NCI-H774 (cell line): ENCODE measurements around the gene LILRB2.
"Not testable (repeated sequence)": the region's sequence is repeated elsewhere in the genome, so short reads cannot be mapped to it uniquely, and the experiment has no call there.

Source experiments
- DNase-seq: peaks from one replicate; lab custom pipeline; 2025; lab: John Stamatoyannopoulos, UW

Gene LILRB2

GRCh38 chr19:54281007-54281728 is at the start of gene LILRB2:
TSS of gene LILRB2 (minus strand) at chr19:54281110. CDS start at chr19:54280496, 614 bp downstream.
- no peak for DNase-seq

- no peak for DNase-seq
These were observed 48.7 kb upstream of the LILRB2 start for GRCh38 chr19:54329476-54330165.

- not testable (repeated sequence) for DNase-seq
These were observed 47.9 kb upstream of the LILRB2 start for GRCh38 chr19:54328781-54329180.

- DNase-seq, result no peak
These were observed 44.7 kb upstream of the LILRB2 start for GRCh38 chr19:54325631-54326030.

DNA sequence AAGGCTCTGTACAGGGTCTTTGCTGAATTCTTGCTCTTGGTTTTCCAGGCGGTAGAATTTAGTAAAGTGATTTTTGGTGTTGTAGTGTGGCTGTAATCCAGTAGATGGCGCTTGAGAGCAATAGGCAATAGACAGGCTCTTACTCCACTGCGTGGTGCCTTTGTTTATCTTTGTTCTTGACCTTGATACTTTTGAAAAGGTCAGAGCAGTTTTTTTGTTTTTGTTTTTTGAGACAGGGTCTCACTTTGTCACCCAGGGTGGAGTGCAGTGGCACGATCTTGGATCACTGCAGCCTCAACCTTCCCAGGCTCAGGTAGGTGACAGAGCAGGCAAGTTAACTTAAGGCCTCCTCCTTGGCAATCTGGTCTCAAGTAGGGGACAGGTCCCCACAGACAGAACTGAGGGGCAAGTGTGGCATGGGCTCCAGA is 44.3 kb upstream of the LILRB2 start:
- no peak for DNase-seq

DNA sequence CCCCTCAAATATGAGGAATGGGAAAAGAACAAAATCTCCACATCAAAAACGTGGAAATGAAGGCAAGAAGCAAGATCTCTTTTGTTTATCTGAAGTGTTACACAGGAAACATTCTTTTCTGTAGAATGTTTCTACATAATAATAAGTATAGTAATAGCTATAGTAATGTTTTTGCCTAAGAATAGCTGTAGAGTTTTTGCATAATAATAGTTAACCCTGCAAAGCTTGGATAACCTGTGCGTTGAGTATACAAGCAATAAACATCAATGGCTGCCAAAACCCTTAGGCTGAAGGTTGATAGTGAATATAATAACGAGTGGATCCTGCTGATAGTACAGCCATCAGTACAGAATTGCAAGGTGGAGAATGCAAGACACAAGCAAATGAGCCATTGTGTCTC is 43.2 kb upstream of the LILRB2 start:
- DNase-seq, result no peak

DNA sequence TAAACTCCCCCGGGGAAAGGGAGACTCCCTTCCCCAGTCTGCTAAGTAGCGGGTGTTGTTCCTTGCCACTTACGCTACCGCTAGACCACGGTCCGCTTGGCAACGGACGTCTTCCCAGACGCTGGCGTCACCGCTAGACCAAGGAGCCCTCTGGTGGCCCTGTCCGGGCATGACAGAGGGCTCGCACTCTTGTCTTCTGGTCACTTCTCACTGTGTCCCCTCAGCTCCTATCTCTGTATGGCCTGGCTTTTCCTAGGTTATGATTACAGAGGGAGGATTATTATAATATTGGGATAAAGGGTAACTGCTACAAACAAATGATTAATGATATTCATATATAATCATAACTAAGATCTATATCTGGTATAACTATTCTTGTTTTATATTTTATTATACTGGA is 42.0 kb upstream of the LILRB2 start:
- DNase-seq, result not testable (repeated sequence)

DNA sequence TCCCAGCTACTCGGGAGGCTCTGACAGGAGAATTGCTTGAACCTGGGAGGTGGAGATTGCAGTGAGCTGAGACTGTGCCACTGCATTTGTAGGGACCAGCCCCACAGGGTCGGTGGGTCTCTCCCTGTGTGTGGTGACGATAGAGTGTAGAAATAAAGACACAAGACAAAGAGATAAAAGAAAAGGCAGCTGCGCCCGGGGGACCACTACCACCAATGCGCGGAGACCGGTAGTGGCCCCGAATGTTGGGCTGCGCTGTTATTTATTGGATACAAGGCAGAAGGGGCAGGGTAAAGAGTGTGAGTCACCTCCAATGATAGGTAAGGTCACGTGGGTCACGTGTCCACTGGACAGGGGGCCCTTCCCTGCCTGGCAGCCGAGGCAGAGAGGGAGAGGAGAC is 41.4 kb upstream of the LILRB2 start:
- DNase-seq, result not testable (repeated sequence)

DNA sequence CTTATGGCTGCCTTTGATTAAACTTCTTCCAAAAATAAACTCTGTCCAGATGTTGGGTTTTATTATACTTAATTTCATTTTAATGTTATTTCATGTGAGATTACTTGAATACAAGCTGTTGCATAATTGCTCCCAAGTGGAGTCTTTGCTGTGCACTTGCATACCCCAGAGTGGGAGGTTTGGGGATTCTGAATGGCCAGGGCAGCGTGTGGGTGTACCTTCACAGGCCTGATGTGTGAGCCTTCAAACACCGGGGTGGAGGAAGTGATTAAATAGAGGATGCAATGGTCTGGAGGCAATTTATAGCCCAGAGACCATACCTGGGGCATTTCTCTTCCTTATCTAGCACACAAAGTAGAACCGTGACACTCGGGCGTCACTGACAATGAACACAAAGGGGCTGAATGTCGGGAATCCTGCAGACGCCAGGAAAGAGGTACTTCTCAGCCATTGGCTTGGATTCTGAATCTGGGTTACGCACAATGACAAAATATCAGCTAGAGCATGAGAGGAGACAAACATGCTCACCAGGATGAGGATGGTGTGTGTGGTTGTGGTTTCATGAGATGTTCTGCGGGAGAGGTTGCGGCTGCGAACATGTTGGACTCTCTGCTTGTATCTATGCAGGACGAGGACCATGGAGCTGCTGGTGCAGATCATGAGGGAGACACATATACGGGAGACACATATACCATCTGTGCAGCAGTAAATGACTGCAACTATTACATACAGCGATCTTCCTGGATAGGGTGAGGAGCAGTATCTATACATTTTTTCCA is 39.2 kb upstream of the LILRB2 start:
- no peak for DNase-seq

- no peak for DNase-seq
These were observed 38.1 kb upstream of the LILRB2 start for GRCh38 chr19:54319049-54319448.

DNA sequence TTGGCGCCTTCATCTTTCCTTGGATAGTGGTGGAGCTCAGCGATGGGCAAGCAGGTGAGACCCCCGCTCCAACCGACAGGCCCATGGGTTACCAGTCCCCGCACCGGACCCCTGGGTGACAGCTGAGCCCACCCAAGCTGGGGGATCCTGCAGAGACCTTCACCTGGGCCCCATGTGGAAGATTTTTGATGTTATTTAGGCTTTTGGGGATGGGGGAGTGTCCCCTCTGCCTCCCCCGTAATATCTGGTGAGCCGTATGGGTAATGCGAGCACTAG is 37.0 kb upstream of the LILRB2 start:
- no peak for DNase-seq

DNA sequence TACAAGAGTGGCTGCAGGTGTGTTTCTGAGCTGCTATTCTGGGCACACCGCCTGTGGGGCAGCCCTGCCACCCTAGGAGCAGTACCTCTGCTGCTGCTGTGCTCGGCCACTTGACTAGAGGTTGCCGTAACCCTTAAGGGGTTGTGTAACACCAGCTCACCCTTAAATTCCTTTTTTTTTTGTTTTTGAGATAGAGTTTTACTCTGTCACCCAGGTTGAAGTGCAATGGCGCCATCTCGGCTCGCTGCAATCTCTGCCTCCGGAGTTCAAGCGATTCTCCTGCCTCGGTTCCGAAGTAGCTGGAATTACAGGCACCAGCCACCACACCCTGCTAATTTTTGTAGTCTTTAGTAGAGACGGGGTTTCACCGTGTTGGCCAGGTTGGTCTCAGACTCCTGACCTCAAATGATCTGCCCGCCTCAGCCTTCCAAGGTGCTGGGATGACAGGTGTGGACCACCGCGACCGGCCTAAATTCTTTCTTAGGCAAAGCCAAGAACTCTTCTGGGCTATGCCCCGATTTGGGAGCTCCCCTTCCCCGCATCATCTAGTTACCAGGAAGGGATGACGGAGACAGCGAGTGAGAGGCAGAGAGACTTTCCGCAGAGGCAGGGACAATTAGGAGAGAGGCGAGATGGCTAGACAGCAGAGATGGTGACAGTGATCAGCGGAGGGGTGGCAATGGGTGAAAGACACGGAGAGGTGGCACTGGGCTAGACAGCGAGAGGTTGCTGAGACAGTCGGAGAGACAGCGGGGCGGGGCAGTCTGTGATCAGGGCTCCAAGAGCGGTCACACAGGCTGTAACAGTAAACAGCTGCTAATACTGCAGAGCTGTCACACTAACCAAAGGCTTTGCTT is 36.4 kb upstream of the LILRB2 start:
- DNase-seq, result no peak

GRCh38 chr19:54316746-54317107 is 35.8 kb upstream of the LILRB2 start:
- no peak for DNase-seq

DNA sequence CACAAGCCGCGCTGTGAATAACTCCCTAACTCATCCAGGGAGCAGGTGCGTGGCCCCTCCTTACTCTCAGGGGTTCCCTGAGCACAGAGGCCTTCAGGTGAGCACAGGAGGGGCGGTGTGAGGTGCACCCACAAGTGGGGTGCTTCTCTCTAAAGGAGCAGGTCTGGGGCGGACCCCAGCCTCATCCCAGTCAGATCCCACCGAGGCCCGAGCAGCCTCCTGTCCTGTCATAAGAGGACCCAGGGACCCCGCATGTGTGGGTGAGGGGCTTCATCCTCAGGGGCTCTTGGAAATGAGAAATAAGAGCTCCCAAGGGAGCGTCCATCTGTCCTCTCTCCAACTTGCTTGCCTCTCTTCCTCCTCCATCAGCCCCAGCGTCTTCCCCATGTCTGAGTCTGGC is 35.0 kb upstream of the LILRB2 start:
- no peak for DNase-seq

GRCh38 chr19:54312436-54313377 is 31.8 kb upstream of the LILRB2 start, which contains the start of gene LILRA5:
TSS of gene LILRA5 (minus strand) at chr19:54313166. CDS start at chr19:54313019, 147 bp downstream.
- DNase-seq, result no peak

DNA sequence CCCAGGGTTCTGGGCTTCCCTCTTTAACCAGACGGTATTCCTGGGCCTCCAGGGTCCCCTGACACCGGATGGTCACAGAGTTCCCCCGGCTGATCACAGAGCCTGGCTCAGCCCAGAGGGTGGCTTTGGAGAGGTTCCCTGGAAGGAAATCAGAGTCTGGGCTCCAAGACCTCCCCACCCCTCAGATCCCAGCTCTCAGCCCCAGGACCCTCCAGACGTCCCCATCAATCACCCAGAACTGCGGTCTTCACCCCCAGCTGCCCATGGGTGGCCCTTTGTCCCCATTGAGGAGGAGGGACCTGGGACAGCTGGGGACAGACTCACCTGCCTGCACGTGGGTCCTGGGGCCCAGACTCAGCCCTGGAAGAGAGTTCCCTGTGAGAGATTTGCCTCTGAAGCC is 31.1 kb upstream of the LILRB2 start:
- no peak for DNase-seq

DNA sequence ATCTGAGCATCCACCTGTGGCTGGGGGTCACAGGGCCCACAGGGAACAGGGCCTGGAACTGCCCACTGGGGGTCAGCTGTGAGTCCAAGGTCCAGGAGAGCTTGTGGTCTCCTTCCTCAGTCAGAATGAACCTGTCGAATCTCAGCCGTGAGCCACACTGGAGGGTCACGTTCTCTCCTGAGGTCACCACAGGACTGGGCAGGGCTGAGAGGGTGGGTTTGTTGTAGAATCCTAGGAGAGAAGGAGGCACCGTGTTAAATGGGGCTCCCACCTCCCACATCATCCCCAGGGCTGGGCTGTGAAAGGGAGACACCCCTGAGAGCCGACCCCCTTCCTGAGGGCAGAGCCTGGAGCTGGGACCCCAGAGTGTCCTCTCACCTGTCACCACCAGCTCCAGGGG is 30.6 kb upstream of the LILRB2 start:
- DNase-seq, result no peak

DNA sequence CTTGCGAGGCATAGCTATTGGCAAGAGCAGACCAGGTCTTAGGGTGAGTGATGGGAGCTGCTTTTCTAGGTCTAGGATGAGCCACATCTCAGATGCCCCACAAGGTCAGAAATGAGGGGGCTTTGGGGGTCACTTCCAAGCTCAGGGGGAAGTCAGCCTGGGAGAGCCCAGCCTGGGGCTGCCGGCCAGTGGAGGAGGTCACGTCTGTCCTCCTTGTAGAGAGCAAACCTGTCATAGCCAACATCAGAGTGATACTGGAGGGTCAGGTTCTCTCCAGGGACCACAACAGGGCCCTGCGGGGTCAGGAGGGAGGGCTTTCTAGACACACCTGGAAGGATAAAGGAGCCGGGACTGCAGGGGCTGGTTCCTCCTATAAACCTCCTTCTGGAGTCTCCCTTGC is 29.6 kb upstream of the LILRB2 start:
- no peak for DNase-seq

- no peak for DNase-seq
These were observed 28.9 kb upstream of the LILRB2 start for GRCh38 chr19:54309811-54310210.

GRCh38 chr19:54307389-54308020 is 26.6 kb upstream of the LILRB2 start:
- DNase-seq, result no peak

GRCh38 chr19:54305141-54305540 is 24.2 kb upstream of the LILRB2 start:
- DNase-seq, result no peak
